AG09309 (cell line): Measurements from ENCODE around the gene NTMT1.

Experiments
- DNase-seq: peaks from one replicate; pipeline ENCODE4 v3.0.0-alpha.2; 2010; ENCODE audit warnings: low read depth
- H3K4me3 ChIP-seq: 2 replicates; pipeline ENCODE4 v1.5.1; 2011; ENCODE audit warnings: mild to moderate bottlenecking, low read depth, low read length, moderate library complexity; ENCODE audit not compliant: control insufficient read depth
- CTCF ChIP-seq: IDR thresholded peaks from 2 replicates; pipeline ENCODE4 v1.5.1; 2011; ENCODE audit warnings: mild to moderate bottlenecking, low read depth, low read length, inconsistent platforms; ENCODE audit not compliant: insufficient read depth, control insufficient read depth; ENCODE audit errors: missing control alignments

The NTMT1 gene

GRCh38 chr9:129626079-129626624, at the start of gene NTMT1:
Gene NTMT1, plus strand, starts transcription at chr9:129626163. Its CDS starts 6,541 bp downstream, at chr9:129632704.
- DNase-seq = no peak
- no peak for TF ChIP-seq CTCF
- peak within 1 kb of the TSS; percentile 97 for H3K4me3 ChIP-seq

GRCh38 chr9:129576546-129577543, 49.1 kb upstream of the NTMT1 start:
- DNase-seq = no peak
- no peak for TF ChIP-seq CTCF
- H3K4me3 ChIP-seq = no peak overlapping the region

- no peak for TF ChIP-seq CTCF
- no peak for DNase-seq
- H3K4me3 ChIP-seq = no peak overlapping the region
Observed at GRCh38 chr9:129579294-129579693, 46.7 kb upstream of the NTMT1 start.

- TF ChIP-seq CTCF = no peak
- no peak for DNase-seq
- H3K4me3 ChIP-seq = no peak overlapping the region
Observed at GRCh38 chr9:129580211-129580915, 45.6 kb upstream of the NTMT1 start.

- DNase-seq = no peak
- TF ChIP-seq CTCF = no peak
- no peak overlapping the region for H3K4me3 ChIP-seq
Observed at GRCh38 chr9:129581505-129582189, 44.3 kb upstream of the NTMT1 start.

GRCh38 chr9:129582855-129583254, 43.1 kb upstream of the NTMT1 start:
- no peak for TF ChIP-seq CTCF
- no peak for DNase-seq
- no peak overlapping the region for H3K4me3 ChIP-seq
